VCaP (cell line): ENCODE measurements around the gene METTL23.

Source experiments
- H3K27ac ChIP-seq: fragments of 450-650 bp; 2 replicates; pipeline ENCODE4 v1.5.1; 2017
- TF ChIP-seq, protein P1 (sequence below): fragments of 450-650 bp; conservative IDR thresholded peaks from 2 replicates; pipeline ENCODE4 v1.5.1; 2017; ENCODE audit warnings: mild to moderate bottlenecking, moderate library complexity

The METTL23 gene

GRCh38 chr17:76734080-76734840 is 7.6 kb downstream of the METTL23 start:
- H3K27ac ChIP-seq = peak overlapping the region; percentile 100

GRCh38 chr17:76735006-76735405 is 8.4 kb downstream of the METTL23 start:
- H3K27ac ChIP-seq = peak overlapping the region; percentile 100
- TF ChIP-seq, protein P1, sequence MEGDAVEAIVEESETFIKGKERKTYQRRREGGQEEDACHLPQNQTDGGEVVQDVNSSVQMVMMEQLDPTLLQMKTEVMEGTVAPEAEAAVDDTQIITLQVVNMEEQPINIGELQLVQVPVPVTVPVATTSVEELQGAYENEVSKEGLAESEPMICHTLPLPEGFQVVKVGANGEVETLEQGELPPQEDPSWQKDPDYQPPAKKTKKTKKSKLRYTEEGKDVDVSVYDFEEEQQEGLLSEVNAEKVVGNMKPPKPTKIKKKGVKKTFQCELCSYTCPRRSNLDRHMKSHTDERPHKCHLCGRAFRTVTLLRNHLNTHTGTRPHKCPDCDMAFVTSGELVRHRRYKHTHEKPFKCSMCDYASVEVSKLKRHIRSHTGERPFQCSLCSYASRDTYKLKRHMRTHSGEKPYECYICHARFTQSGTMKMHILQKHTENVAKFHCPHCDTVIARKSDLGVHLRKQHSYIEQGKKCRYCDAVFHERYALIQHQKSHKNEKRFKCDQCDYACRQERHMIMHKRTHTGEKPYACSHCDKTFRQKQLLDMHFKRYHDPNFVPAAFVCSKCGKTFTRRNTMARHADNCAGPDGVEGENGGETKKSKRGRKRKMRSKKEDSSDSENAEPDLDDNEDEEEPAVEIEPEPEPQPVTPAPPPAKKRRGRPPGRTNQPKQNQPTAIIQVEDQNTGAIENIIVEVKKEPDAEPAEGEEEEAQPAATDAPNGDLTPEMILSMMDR = no peak

More at GRCh38 chr17:76734080-76734840, 7.6 kb downstream of the METTL23 start:
- TF ChIP-seq, protein P1 = no peak

- H3K27ac ChIP-seq = peak overlapping the region; percentile 100
- TF ChIP-seq, protein P1 = no peak
These were observed 9.1 kb downstream of the METTL23 start for GRCh38 chr17:76735586-76736348.

- TF ChIP-seq, protein P1 = peak; percentile 25
These were observed 9.9 kb downstream of the METTL23 start for GRCh38 chr17:76736349-76737081.

DNA sequence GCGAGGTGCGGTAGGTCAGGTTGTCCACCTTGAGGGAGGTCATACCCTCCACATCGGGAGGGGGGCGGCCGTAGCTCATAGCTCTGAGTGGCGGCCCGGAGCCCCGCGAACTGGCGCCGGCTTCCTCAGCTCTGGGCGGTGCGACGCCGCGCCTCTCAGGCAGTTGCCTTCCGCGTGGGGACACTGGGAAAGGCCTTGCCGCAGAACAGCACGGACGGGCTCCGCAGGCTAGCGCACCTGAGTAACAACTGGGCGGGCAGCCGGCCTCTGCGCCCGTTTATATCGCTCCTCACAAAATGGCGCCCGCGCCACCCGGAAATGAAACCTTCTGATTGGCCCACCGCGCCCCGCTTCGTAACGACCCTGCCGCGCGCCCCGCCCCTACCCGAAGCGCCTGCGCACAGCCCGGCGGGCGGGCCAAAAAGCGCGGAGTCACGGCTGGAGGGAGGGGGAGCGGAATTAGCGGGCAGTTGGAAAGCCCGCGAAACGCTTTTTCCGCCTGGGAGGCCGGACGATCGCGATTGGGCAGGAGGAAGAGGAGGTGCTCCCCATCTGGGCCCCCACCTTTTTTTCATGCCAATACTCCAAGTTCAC is 10.5 kb downstream of the METTL23 start, which contains the start of gene SRSF2:
Gene SRSF2 (minus strand): TSS at position 250 of the 594 bp plus-strand sequence. CDS start 171 bp downstream, at position 79.
- peak within 1 kb of the TSS; percentile 100 for H3K27ac ChIP-seq
- TF ChIP-seq, protein P1 = no peak

More at GRCh38 chr17:76736349-76737081, 9.9 kb downstream of the METTL23 start:
- H3K27ac ChIP-seq = peak overlapping the region; percentile 100

- TF ChIP-seq, protein P1 = no peak
- H3K27ac ChIP-seq = peak within 1 kb of the TSS; percentile 100
These were observed 11.2 kb downstream of the METTL23 start, which contains the start of gene MFSD11 for GRCh38 chr17:76737676-76738467. Gene MFSD11, plus strand, starts transcription at chr17:76738119. Its CDS starts 234 bp downstream, at chr17:76738353.
